ENCODE results near the gene BIRC5. TPM values are rescaled to one million over a fixed set of nuclear protein-coding genes. Genes with fewer than 3 reads are reported as not detected.

BIRC5 gene
- total RNA-seq, 1 donor from 2014 or later, result 7.3 TPM

GRCh38 chr17:78184351-78184750 is 29.7 kb upstream of the BIRC5 start:
- DNase-seq, result no peak

GRCh38 chr17:78184868-78185267 is 29.2 kb upstream of the BIRC5 start:
- no peak for DNase-seq

GRCh38 chr17:78185981-78186691 is 27.9 kb upstream of the BIRC5 start:
- DNase-seq, result no peak

GRCh38 chr17:78186692-78187595 is 27.1 kb upstream of the BIRC5 start, which contains the start of the genes AFMID and TK1:
AFMID (plus strand) TSS chr17:78187362; CDS start chr17:78187371, 9 bp downstream.
TK1 (minus strand) TSS chr17:78187052; CDS start chr17:78186994, 58 bp downstream.
- peak; percentile 95 for DNase-seq

- DNase-seq, result no peak
Observed at GRCh38 chr17:78196716-78197115, 17.3 kb upstream of the BIRC5 start.

GRCh38 chr17:78197147-78197832 is 16.8 kb upstream of the BIRC5 start:
- no peak for DNase-seq

GRCh38 chr17:78200451-78200850 is 13.6 kb upstream of the BIRC5 start:
- DNase-seq, result no peak

- no peak for DNase-seq
Observed at GRCh38 chr17:78202666-78203065, 11.4 kb upstream of the BIRC5 start.

GRCh38 chr17:78204387-78205123 is 9.5 kb upstream of the BIRC5 start:
- no peak for DNase-seq

GRCh38 chr17:78205124-78205775 is 8.8 kb upstream of the BIRC5 start:
- no peak for DNase-seq

GRCh38 chr17:78206298-78206697 is 7.8 kb upstream of the BIRC5 start:
- DNase-seq, result no peak

- DNase-seq, result no peak
Observed at GRCh38 chr17:78208486-78208885, 5.6 kb upstream of the BIRC5 start.

- DNase-seq, result no peak
Observed at GRCh38 chr17:78210111-78210510, 3.9 kb upstream of the BIRC5 start.

- DNase-seq, result no peak
Observed at GRCh38 chr17:78211032-78211431, 3.0 kb upstream of the BIRC5 start.

GRCh38 chr17:78214706-78215061 is 631 bp downstream of the BIRC5 start:
- DNase-seq, result no peak

- no peak for DNase-seq
Observed at GRCh38 chr17:78219396-78220150, 5.5 kb downstream of the BIRC5 start.

- DNase-seq, result no peak
Observed at GRCh38 chr17:78223061-78223460, 9.0 kb downstream of the BIRC5 start.

- no peak for DNase-seq
Observed at GRCh38 chr17:78223765-78224164, 9.7 kb downstream of the BIRC5 start.

- DNase-seq, result no peak
Observed at GRCh38 chr17:78224231-78225087, 10.4 kb downstream of the BIRC5 start.
